Sigmoid colon (tissue), 7 donors: ENCODE measurements around the gene N4BP2. TPM values are rescaled to one million over a fixed set of nuclear protein-coding genes. Genes with fewer than 3 reads are reported as not detected.

Experiments
- DNase-seq: peaks from one replicate; pipeline ENCODE4 v3.0.0-alpha.2; 2019
- H3K27ac ChIP-seq, 4 donors: fragments of 200-600 bp; sonication (generic); one replicate each; pipeline ENCODE4 v1.5.1; 2016 to 2019; ENCODE audit warnings: mild to moderate bottlenecking in 1 of 4
- H3K27me3 ChIP-seq, 3 donors: fragments of 200-600 bp; sonication (generic); one replicate each; pipeline ENCODE4 v1.5.1; 2019; ENCODE audit warnings: mild to moderate bottlenecking in 1 of 3
- H3K36me3 ChIP-seq, 4 donors: fragments of 200-600 bp; sonication (generic); one replicate each; pipeline ENCODE4 v1.5.1; 2016 to 2019
- H3K4me1 ChIP-seq, 4 donors: fragments of 200-600 bp; sonication (generic); one replicate each; pipeline ENCODE4 v1.5.1; 2017 to 2019
- H3K4me3 ChIP-seq, 4 donors: fragments of 200-600 bp; sonication (generic); one replicate each; pipeline ENCODE4 v1.5.1; 2017 to 2019; ENCODE audit warnings: mild to moderate bottlenecking in 2 of 4, moderate library complexity in 1 of 4
- H3K9me3 ChIP-seq, 4 donors: fragments of 200-600 bp in 3 of 4; sonication (generic) in 3 of 4; one replicate each; pipeline versions ENCODE4 v1.5.1 to v1.6.1; 2013 to 2019
- CTCF ChIP-seq, 4 experiments: fragments of 450-650 bp in 3 of 4; fragments of 200-600 bp in 1 of 4; IDR thresholded peaks; one replicate each; pipeline ENCODE4 v1.5.1; 2016 to 2019; ENCODE audit warnings: antibody characterized with exemption in 4 of 4, mild to moderate bottlenecking in 3 of 4, moderate library complexity in 2 of 4
- EP300 ChIP-seq, 4 donors: sonication (generic); formaldehyde crosslinking; IDR thresholded peaks; one replicate each; pipeline ENCODE4 v1.6.1; 2017; ENCODE audit warnings: antibody characterized with exemption in 4 of 4
- POLR2A ChIP-seq, 2 donors: fragments of 450-650 bp; IDR thresholded peaks; one replicate each; pipeline ENCODE4 v1.6.1; 2016; ENCODE audit warnings: antibody characterized with exemption in 2 of 2, mild to moderate bottlenecking in 2 of 2, moderate library complexity in 2 of 2
- POLR2AphosphoS5 ChIP-seq, 4 donors: sonication (generic); formaldehyde crosslinking; IDR thresholded peaks; one replicate each; pipeline ENCODE4 v1.6.1; 2017; ENCODE audit warnings: antibody characterized with exemption in 4 of 4
- WGBS, 2 donors: extraction: QIAGEN DNeasy Blood & Tissue Kit; methylation state at CpG; one replicate each; pipeline ENCODE4 v1.1.7; 2013; 5-methylcytosine and 5-hydroxymethylcytosine counted together
- intact Hi-C: fragments of 100-400 bp; cut with DNase I; formaldehyde crosslinking; loops from one replicate; pipeline ENCODE4 v1.15.1; 2023
- polyA plus RNA-seq, 3 donors: library from polyadenylated mRNA; stranded (reverse); fragments of 200-250 nt; gene quantifications; one replicate each; pipeline ENCODE4 v1.2.3, GENCODE V29; 2013
- total RNA-seq, 4 donors: library from RNA; depleted of rRNA; stranded (reverse); fragments of >200 nt; gene quantifications; one replicate each; pipeline ENCODE4 v1.1.0, GENCODE V29; 2016
- donor health status: healthy with polysubstance abuse.
- donor health status: Bipolar disorder and iron deficiency.
- donor health status: healthy.

Gene N4BP2
- total and polyA plus RNA-seq, 7 donors, result 1.4 to 11.9 (median 7.9) TPM

DNA sequence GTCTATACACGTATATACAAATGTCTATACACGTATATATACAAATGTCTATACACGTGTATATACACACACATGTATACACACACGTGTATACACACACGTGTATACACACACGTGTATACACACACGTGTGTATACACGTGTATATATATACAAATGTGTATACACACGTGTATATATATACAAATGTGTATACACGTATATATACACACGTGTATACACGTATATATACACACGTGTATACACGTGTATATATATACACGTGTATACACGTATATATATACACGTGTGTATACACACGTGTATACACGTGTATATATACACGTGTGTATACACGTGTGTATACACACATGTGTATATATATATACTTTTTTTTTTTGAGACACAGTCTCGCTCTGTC, 23.9 kb upstream of the N4BP2 start:
- Histone ChIP-seq H3K27ac (no peak overlapping the region), H3K4me3 (no peak overlapping the region), H3K4me1 (no peaks in the 10 kb centered on the region), H3K36me3 (no peaks in the 10 kb centered on the region), H3K9me3 (no peaks in the 10 kb centered on the region), H3K27me3 (no peaks in the 10 kb centered on the region)
- 88 to 94% methylated on average over 22 of the region's 22 CpGs for WGBS, 2 donors
- TF ChIP-seq CTCF (IDR thresholded peaks at IDR 0.05), result no peak
- TF ChIP-seq POLR2AphosphoS5 (IDR thresholded peaks at IDR 0.05), result no peak
- no peak for TF ChIP-seq POLR2A (IDR thresholded peaks at IDR 0.05)
- no peak for TF ChIP-seq EP300 (IDR thresholded peaks at IDR 0.05)
- intact Hi-C loops, result no loop called here
- DNase-seq, result no peak

DNA sequence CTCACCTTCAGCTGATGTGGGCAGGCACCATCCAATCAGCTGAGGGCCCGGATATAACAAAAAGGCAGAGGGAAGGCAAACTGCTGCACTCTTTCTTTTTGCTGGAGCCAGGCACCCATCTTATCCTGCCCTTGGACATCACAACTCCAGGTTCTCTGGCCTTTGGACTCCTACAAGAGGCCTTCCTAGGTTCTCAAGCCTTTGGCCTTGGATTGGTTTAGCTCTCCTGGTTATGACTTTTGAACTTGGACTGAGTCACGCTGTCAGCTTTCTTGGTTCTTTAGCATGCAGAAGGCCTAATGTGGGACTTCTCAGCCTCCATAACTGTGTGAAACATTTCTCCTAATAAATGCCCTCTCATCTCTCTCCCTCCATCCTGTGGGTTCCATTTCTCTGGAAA, 23.0 kb upstream of the N4BP2 start:
- intact Hi-C loops, result no loop called here
- no peak for DNase-seq
- WGBS, 2 donors, result 76 to 77% methylated on average over 2 of the region's 2 CpGs

DNA sequence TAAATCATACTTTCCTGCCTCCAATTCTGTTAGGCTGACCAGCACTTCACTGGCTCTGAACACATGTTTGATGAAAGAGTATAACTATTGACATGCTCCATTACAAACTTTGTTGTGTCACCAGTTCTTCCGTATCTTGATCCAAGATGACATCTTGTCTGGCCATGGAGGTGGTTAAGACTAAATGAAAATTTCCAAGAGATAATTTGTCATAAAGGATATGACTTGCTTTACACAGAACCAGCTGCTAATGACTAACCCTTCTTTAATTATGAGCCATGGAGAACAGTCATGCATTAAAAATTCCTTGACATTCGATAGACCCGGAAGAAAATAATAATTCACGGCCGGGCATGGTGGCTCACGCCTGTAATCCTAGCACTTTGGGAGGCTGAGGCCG, 17.7 kb upstream of the N4BP2 start:
- H3K4me3 ChIP-seq, result no peak overlapping the region
- no peak for DNase-seq
- 95 to 96% methylated on average over 7 of the region's 7 CpGs for WGBS, 2 donors
- TF ChIP-seq POLR2AphosphoS5 (IDR thresholded peaks at IDR 0.05), result no peak
- TF ChIP-seq EP300 (IDR thresholded peaks at IDR 0.05), result no peak
- no peak for TF ChIP-seq CTCF (IDR thresholded peaks at IDR 0.05)
- no peak for TF ChIP-seq POLR2A (IDR thresholded peaks at IDR 0.05)
- no peak overlapping the region for H3K27ac ChIP-seq
- no peaks in the 10 kb centered on the region for H3K9me3 ChIP-seq
- intact Hi-C loops, result no loop called here
- H3K36me3 ChIP-seq, result no peaks in the 10 kb centered on the region
- H3K4me1 ChIP-seq, result no peaks in the 10 kb centered on the region
- H3K27me3 ChIP-seq, result no peaks in the 10 kb centered on the region

More for the DNA sequence above, 23.0 kb upstream of the N4BP2 start:
- H3K27me3 ChIP-seq, result no peaks in the 10 kb centered on the region
- H3K4me1 ChIP-seq, result no peaks in the 10 kb centered on the region
- no peak for TF ChIP-seq POLR2AphosphoS5 (IDR thresholded peaks at IDR 0.05)
- no peak for TF ChIP-seq EP300 (IDR thresholded peaks at IDR 0.05)
- no peak for TF ChIP-seq CTCF (IDR thresholded peaks at IDR 0.05)
- TF ChIP-seq POLR2A (IDR thresholded peaks at IDR 0.05), result no peak
- H3K9me3 ChIP-seq, result no peaks in the 10 kb centered on the region
- no peak overlapping the region for H3K4me3 ChIP-seq
- H3K27ac ChIP-seq, result no peak overlapping the region
- H3K36me3 ChIP-seq, result no peaks in the 10 kb centered on the region

DNA sequence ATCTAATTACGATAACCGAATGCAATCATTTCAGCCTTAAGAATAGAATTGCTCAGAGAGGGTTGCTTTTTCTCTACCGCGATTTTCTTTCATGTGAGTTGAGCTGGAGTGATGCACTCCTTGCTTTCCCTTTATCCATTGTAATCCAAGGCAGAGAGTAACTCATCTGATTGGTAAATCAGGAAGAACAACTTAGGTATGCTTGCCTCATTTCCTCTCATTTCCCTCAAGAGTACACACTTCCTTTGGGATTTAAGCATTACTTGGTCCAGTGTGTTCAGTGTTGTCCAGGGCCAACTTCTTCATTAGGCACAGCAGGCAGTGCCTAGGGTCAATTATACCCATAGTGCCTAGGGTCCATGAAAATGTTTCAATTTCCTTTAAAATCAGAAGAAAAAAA, 15.7 kb upstream of the N4BP2 start:
- WGBS, 2 donors, result 92 to 94% methylated on average over 4 of the region's 4 CpGs
- DNase-seq, result no peak
- peaks cover 0 to under 1% (median 0%) of the 10 kb centered on the region in 4 donors for H3K4me1 ChIP-seq
- no peaks in the 10 kb centered on the region for H3K36me3 ChIP-seq
- TF ChIP-seq POLR2AphosphoS5 (IDR thresholded peaks at IDR 0.05) (no peak), EP300 (IDR thresholded peaks at IDR 0.05) (no peak), POLR2A (IDR thresholded peaks at IDR 0.05) (no peak), CTCF (IDR thresholded peaks at IDR 0.05) (no peak)
- H3K9me3 ChIP-seq, result no peaks in the 10 kb centered on the region
- no peak overlapping the region for H3K27ac ChIP-seq
- intact Hi-C loops, result no loop called here
- H3K27me3 ChIP-seq, result no peaks in the 10 kb centered on the region
- H3K4me3 ChIP-seq, result no peak overlapping the region

GRCh38 chr4:40043786-40044185, 12.9 kb upstream of the N4BP2 start:
- DNase-seq, result no peak
- no peaks in the 10 kb centered on the region for H3K36me3 ChIP-seq
- no peaks in the 10 kb centered on the region for H3K9me3 ChIP-seq
- H3K4me1 ChIP-seq, result peaks cover 0 to 8% (median 0%) of the 10 kb centered on the region in 4 donors
- intact Hi-C loops, result no loop called here
- H3K4me3 ChIP-seq, result no peak overlapping the region
- 97% methylated on average over 24 of the region's 24 CpGs for WGBS, 2 donors
- no peak overlapping the region for H3K27ac ChIP-seq
- no peaks in the 10 kb centered on the region for H3K27me3 ChIP-seq
- TF ChIP-seq POLR2AphosphoS5 (IDR thresholded peaks at IDR 0.05), result no peak
